ENCODE measurements around the gene WAPL.
A peak's percentile ranks its signal among the peaks of the same experiment; 100 is the strongest.

The WAPL gene

DNA sequence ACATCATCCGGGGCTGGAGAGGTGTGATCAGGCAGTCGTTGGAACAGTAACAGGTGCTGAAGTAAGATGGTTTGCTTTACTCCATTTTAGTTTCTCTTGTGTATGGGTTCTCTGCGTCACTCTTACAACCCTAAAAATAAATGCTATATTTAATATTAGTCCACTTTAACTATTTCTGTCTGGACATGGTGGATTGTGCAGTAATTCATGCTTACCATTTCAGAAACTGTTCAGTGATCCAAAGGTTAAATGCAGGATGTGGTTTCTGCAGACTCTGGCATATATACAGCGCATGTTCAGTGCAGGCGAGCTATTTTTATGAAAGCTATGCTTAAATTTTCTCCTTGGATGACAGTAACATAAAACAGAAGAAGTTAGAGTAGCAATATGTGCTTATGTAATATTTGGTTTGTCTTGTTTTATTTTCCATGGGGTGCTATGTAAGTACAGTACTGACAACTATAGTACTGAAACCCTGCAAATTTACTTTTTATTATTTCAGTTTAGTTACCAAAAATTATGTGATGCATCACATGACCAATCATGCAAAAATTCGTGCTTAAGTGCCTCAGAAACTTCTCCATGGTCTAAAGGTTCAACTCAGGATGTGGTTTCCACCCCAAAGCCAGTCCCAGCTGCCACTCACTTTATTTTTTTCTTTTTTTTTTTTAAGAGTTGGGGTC, 108.4 kb downstream of the WAPL start:
- DNase-seq (ENCODE audit: low read depth) = no peak
- TF ChIP-seq, protein P1, sequence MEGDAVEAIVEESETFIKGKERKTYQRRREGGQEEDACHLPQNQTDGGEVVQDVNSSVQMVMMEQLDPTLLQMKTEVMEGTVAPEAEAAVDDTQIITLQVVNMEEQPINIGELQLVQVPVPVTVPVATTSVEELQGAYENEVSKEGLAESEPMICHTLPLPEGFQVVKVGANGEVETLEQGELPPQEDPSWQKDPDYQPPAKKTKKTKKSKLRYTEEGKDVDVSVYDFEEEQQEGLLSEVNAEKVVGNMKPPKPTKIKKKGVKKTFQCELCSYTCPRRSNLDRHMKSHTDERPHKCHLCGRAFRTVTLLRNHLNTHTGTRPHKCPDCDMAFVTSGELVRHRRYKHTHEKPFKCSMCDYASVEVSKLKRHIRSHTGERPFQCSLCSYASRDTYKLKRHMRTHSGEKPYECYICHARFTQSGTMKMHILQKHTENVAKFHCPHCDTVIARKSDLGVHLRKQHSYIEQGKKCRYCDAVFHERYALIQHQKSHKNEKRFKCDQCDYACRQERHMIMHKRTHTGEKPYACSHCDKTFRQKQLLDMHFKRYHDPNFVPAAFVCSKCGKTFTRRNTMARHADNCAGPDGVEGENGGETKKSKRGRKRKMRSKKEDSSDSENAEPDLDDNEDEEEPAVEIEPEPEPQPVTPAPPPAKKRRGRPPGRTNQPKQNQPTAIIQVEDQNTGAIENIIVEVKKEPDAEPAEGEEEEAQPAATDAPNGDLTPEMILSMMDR (IDR thresholded peaks at IDR 0.05; ENCODE audit: insufficient read depth, low read depth, low read length, missing control alignments) = no peak
- no peak overlapping the region for H3K4me3 ChIP-seq (ENCODE audit: low read length)

DNA sequence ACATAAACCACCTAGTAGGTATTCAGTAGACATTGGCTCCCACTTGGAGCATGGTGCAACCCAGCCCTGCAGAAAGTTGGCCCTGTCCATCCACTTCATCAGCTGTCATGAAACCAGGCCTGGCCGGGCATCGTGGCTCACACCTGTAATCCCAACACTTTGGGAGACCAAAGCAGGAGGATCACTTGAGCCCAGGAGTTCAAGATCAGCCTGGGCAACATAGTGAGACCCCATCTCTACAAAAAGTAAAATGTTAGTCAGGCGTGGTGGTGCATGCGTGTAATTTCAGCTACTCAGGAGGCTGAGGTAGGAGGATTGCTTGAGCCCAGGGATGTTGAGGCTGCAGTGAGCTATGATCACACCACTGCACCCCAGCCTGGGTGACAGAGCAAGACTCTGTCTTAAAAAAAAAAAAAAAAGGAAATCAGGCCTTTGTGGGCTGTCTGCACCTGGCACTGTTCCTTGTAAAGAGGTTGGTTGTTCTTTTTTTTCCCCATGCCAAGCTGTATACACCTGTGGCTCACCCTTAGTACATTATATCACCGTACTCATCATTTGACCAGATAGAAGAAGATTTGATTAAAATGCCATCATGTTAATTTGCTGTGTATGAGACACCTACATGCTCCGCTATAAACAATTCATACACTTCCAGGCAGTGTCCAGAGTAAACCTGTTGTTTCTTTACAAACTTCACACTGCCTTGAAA, 109.6 kb downstream of the WAPL start:
- DNase-seq (ENCODE audit: low read depth) = no peak
- H3K4me3 ChIP-seq (ENCODE audit: low read length) = no peak overlapping the region
- TF ChIP-seq, protein P1 (IDR thresholded peaks at IDR 0.05; ENCODE audit: insufficient read depth, low read depth, low read length, missing control alignments) = no peak

DNA sequence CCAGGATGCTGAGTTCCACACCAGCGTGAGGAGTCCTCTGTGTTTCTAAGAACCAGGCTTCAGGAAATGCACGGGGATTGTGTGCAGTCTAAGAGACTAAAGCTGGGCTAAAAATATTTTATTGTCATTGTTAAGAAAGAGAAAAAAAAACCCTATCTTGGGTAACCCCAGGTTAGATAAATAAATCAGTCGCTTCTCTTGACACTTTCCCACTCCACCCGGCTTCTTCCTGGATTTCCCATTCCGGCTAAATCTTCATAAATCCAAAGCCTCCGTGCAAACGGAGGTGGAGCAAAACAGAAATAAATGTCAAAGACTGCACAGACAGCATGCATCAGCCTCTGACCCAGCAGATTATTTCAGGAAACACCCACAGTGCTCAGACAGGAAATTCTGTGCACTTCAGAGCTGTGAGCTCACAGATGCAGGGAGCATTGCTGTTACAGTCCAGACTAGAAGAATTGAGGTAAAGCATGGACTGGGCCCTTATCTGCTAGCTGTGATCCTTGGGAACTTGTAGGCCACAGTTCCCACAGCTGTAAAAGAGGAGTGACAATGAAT, 110.2 kb downstream of the WAPL start:
- DNase-seq (ENCODE audit: low read depth) = no peak
- H3K4me3 ChIP-seq (ENCODE audit: low read length) = no peak overlapping the region
- TF ChIP-seq, protein P1 (IDR thresholded peaks at IDR 0.05; ENCODE audit: insufficient read depth, low read depth, low read length, missing control alignments) = no peak

DNA sequence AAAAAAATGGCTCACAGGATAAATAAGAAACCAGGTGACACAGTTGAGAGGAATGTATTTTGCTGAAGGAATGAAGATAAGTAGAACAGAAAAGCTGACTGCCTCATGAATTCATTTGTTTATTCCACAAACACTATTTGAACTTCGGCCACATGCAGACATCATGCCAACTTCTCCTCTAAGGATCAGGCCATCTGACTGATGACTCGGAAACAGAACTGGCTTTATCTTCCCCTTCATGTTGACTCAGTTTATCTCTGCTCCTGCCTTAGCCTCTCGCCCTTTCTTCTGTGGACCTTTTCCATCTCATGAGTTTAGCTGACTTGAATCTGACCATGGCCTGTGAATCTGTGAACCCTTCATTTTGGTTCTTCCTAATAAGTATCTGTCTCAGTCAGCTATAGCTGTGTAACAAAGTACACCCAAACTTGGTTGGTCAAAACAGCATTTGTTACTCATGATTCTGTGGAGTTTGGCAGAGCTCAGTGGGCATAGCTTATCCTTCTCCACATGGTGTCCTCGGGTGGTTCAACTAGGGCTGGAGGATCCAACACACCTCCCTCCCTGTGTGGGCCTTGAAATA, 111.0 kb downstream of the WAPL start:
- no peak overlapping the region for H3K4me3 ChIP-seq (ENCODE audit: low read length)
- TF ChIP-seq, protein P1 (IDR thresholded peaks at IDR 0.05; ENCODE audit: insufficient read depth, low read depth, low read length, missing control alignments) = no peak
- DNase-seq (ENCODE audit: low read depth) = peak; percentile 30

DNA sequence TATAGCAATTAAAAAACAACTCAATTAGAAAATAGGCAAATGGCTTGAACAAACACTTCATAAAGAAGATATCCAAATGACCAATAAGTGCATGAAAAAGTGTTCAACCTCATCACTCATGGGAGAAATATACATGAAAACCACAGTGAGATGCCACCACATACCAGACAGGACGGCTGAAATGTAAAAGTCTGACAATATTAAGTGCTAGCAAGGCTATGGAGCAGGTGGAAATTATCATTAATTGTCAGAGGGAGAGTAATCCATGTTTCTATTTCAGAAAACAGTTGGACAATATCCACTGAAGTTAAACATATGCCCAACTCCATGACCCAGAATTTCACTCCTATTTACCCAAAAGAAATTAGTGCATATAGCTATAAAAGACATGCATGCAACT, 112.4 kb downstream of the WAPL start:
- no peak overlapping the region for H3K4me3 ChIP-seq (ENCODE audit: low read length)
- TF ChIP-seq, protein P1 (IDR thresholded peaks at IDR 0.05; ENCODE audit: insufficient read depth, low read depth, low read length, missing control alignments) = no peak
- DNase-seq (ENCODE audit: low read depth) = no peak

DNA sequence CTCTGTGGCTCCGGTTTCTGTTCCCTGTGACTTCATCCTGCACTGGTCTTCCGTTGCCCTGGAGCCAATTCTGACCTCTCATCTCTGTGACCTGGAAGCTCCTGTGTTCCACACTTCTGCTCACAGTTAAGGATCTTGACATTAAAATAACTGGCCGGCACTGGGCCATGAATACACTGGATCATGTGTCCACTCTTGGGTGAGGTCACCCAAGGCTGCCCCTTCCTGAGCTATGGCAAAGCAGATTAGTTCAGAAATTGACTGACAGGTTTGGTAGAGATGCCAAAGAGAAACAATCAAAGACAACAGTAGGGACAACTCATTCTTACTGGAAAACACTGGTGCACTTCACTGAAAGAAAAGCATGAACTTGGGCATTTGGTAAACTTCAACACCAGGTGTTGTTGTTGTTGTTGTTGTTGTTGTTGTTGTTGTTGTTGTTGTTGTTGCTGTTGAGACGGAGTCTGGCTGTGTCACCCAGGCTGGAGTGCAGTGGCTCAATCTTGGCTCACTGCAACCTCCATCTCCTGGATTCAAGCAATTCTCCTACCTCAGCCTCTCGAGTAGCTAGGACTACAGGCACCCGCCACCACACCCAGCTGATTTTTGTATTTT, 118.3 kb downstream of the WAPL start:
- no peak for DNase-seq (ENCODE audit: low read depth)
- TF ChIP-seq, protein P1 (IDR thresholded peaks at IDR 0.05; ENCODE audit: insufficient read depth, low read depth, low read length, missing control alignments) = no peak
- no peak overlapping the region for H3K4me3 ChIP-seq (ENCODE audit: low read length)

Measured in epithelial cell of esophagus (primary cell).